SH-SY5Y (cell line): ENCODE measurements around the gene UBE2S.

Source experiments
- GATA2 ChIP-seq: IDR thresholded peaks from 2 replicates; pipeline ENCODE4 v1.6.1; 2011; ENCODE audit warnings: mild to moderate bottlenecking, low read depth, low read length
- GATA3 ChIP-seq: IDR thresholded peaks from 2 replicates; pipeline ENCODE4 v1.6.1; 2011; ENCODE audit warnings: low read depth, mild to moderate bottlenecking, low read length, moderate library complexity

The UBE2S gene

DNA sequence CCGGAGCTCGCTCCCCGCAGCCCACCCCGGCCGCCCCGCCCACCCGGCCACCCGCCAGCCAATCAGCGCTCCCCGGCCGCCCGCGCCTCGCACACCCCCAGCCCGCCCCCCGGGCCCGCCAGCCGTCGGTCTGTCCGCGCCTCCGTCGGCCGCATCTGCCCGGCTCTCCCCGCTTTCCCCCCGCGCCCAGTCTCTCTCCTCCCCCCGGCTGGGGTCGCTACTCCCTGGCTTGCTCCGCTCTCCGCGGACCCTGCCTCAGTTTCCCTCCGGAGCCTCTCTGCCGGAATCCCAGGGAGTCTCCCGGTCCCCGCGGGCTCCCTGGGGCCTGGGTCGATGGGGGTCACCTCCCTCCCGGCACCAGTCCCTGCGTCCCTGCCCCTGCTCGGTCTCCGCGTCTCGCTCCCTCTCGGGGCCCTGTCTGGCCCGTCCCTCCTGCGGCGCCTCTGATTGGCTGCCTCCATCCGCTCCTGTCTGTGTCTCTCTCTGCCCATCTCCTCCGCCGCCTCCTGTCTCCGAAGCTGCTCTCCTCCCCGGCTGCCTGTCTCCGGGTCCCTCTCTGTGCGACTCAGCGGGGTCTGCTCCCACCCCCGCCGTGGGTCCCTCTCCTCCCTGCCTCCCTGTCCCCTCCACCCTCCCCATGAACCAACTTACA, 37.8 kb downstream of the UBE2S start:
- TF ChIP-seq GATA2 = no peak
- no peak for TF ChIP-seq GATA3

DNA sequence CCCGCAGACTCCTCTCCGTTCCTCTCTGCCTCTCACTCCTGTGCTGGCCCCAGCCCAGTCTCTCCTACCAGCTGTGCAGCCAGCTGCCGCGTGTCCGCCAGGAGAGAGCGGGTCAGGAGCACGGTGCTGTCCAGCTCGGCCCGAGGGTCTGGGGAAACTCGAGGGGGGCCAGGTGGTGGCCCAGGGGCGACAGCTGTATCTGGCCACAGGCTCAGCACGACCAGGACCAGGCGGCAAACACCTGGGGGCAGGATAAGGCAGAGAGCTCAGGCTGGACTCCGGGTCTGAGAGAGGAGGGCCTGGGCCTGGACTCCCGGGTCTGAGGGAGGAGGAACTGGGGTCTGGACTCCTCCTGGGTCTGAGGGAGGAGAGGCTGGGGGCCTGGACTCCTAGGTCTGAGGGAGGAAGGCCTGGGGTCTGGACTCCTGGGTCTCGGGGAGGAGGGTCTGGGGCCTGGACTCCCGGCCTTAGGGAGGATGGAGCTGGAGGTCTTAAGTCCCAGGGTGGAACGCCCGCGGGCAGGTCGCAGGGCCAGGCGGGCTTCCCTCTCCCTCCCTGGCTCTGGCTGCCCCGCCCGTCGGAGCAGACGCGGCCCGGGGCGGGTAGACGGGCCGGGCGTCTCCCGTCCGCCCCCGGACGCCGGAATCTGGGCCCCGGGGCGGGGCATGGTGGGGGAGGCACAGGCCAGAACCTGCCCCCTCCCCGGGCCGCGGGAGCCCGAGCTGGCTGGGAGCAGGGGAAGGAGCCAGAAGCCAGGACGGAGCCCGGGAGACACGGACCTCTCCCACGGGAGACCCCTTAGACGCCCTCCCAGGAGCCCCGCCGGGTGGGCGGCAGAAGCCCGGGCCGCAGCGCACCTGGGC, 38.7 kb downstream of the UBE2S start:
- TF ChIP-seq GATA2 (no peak), GATA3 (no peak)

DNA sequence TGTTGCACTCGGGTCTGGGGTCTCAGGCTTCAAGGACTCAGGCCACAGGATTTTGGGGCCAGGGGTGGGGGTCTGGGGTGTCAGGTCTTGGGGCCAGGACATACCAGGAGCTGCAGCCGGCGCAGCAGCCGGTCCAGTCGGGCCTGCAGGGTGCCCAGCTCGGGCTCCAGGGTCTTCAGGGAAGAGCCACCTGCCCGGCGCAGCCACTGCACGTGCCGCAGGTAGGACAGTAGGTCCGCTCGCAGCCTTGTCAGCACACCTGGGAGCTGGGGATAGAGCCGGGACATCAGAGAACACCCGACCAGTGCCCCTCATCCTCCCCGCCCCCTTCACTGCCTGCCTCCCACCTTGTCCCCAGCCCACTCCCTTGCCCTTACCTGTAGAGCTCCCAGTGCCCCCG, 39.5 kb downstream of the UBE2S start:
- TF ChIP-seq GATA2 (no peak), GATA3 (no peak)

DNA sequence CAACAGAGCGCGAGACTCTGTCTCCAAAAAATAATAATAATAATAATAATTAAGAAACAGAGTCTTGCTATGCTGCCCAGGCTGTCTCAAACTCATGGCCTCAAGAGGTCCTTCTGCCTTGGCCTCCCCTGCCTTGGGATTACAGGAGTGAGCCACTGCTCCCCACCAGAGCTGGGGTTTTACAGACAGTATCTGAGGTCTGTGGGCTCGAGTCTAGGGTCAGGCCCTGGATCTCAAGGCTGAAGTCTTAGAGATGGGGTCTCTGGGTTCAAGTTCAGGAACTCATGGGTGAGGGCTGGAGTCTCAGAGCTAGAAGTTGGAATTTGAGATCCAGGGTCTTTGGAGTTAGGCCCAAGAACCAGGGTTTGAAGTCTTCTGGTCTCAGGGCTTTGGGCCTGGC, 40.8 kb downstream of the UBE2S start:
- TF ChIP-seq GATA3 (no peak), GATA2 (no peak)

DNA sequence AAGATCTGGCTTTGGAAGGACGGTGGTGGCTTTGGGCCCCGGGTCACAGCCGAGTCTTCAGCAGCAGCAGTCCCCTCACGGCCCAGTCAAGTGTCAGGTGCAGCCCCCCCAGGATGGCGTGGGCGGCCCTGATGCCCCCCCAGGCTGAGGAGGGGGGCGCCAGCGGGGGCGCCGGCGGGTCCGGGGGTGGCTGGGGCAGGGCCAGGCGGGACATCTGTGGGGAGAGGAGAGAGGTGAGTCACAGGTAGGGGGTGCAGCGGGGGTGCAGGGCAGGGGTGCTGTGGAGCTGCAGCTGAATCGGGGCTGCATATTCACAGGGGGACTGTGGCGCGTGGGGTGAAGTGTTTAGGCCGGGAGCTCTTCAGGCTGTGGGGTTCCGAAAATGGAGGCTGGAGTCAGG, 41.6 kb downstream of the UBE2S start:
- TF ChIP-seq GATA2 (no peak), GATA3 (no peak)

DNA sequence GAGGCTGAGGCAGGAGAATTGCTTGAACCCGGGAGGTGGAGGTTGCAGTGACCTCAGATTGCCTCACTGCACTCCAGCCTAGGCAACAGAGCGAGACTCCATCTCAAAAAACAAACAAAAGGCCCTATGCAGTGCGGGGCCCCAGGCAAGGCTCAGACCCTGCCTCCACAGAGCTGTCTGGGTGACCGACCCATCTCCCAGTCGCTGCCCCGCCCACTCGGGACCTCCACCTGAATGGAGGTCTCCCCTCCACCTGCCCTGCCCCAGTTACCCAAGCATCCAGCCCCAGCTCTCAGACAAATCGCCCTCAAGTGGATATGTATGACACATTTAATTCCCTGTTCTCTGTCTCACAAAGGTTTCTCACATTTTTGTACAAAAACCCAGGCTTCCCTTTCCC, 42.3 kb downstream of the UBE2S start:
- TF ChIP-seq GATA3 (no peak), GATA2 (no peak)

DNA sequence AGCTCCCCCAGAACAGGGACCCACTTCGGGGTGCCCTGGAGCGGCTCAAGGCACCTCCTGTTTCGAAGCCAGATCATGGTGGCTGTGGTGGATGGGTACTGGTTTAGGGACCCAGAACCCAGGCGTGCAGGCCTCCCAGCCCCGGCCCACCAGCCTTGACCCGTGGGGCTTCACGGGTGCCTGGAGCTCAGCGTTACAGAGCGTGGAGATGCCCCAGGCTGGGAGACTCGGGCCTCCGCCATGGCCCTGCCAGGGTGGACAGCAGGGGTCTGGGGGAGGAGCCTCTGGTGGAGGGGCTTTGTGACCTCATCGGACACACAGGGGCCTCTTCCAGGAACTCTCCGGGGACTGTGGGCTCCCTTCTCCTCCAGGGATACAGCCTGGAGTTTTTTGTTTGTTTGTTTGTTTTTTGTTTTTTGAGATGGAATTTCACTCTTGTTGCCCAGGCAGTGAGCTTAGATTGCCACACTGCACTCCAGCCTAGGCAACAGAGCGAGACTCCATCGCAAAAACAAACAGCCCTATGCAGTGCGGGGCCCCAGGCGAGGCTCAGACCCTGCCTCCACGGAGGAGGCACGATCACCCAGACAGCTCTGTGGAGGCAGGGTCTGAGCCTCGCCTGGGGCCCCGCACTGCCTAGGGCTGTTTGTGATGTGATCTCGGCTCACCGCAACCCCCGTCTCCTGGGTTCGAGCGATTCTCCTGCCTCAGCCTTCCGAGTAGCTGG, 44.4 kb downstream of the UBE2S start, which contains the start of gene GARIN5B:
GARIN5B (minus strand) TSS at position 271 of the 727 bp plus-strand sequence; CDS start at position 77, 194 bp downstream.
- TF ChIP-seq GATA2 (no peak), GATA3 (no peak)

DNA sequence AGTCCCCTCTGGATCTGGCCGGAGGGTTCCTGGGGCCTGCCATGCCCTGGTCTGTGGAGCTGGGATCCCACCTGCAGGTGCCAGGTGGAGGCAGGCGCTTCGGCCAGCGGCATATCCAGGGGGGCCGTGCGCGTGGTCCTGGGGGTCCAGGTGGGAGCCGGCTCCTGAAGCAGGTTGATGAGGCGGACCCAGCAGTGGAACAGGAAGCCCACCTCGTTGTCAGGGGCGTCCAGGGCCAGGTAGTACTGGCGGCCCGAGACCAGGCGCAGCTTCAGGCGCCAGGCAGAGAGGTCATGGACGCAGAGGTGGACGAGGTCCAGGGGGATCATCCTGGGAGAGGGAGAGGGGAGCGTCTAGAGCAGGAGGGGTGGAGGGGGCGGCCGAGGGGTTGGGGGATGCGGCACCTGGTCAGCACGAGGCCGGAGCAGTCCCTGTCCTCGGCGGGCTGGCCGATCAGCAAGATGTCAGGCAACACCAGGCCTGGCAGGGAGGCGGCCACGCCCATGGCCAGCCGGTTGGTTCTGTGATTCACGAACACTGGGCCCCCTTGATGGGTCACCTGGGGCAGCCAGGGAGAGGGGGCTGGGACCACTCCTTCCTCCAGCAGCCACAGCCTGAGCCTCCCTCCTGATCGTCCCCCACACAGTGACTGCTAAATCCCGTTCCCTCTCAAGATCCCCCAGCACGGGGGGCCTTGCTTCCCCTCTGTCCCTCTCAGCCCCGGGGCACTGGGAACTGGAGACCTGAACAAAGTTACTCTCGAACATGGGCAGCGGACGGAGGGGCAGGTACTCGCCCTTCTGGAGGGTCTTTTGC, 45.2 kb downstream of the UBE2S start:
- TF ChIP-seq GATA3 = no peak
- TF ChIP-seq GATA2 = no peak

DNA sequence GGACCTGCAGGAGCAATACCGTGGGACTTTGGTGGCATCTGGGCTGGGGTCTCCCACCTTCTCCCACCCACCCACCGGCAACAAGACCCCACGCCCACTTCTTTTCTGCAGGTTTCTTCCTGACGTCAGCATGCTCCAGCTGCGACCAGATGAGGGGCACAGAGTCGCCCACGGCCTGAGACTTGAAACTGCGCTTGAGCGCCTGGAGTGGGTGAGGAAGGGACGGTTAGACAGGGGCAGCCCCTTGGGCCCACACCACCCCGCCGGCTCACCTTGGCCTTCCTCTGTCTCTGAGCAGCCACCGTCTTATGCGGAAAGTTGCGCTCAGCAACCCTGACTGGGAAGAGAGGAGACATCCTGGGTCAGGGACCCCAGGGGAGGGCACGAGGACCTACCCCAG, 46.7 kb downstream of the UBE2S start:
- TF ChIP-seq GATA3 (no peak), GATA2 (no peak)

DNA sequence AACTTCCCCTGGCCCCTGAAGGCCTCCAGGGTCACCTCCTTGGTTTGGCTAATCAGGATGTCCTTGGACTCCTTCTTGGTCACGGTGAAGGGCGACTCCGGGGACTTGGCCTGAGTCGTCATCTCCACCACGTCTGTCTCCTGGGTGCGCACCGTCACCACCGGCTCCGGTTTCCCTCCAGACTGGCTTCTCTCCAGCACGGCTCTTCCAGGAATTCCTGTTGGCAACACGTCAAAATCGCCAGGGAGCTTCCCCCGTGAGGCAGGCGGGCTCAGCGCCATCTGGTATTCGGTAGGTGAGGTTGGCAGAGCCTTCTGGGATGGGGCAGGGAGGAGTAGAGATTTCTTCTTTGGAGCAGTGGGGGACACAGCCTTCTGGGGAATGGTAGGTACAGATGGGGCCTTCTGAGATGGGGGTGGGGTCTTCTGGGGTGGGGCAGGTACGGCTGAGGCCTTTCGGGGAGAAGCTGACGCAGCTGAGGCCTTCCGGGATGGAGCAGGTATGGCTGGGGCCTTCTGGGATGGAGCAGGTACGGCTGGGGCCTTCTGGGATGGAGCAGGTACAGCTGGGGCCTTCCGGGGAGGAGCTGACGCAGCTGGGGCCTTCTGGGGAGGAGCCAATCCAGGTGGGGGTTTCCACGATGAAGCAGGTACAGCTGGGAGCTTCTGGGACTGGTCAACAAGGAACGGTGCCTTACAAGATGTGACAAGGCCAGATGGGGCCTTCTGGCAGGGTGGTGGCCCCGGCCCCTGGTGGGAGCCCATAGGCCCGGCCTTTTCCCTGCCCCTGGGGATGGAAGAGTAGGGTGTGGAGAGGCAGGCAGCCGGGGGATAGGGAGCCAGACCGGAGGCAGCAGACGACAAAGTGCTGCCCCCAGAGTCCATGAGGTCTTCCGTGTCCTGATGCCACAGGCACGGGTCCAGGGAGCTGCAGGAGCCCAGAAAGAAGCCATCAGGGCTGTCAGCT, 48.4 kb downstream of the UBE2S start:
- TF ChIP-seq GATA2 (no peak), GATA3 (no peak)

DNA sequence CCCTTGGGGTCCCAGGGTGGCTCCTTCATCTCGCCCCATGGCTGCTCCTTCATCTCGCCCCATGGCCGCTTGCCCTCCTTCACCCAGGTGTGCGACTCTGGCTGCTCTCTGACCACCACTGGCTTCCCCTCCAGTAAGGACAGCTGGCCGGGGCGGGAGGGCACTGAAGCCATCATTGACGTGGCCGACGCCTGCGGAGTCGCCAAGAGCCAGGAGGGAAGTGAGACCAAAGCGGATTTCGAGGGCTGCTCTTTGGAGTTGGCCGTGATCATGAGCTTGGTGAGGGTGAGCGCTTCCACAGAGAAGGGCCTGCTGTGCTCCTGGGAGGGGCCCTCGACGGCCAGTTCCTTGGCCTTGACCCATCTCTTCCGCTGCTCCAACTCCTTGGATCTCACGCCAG, 49.1 kb downstream of the UBE2S start:
- no peak for TF ChIP-seq GATA3
- no peak for TF ChIP-seq GATA2

DNA sequence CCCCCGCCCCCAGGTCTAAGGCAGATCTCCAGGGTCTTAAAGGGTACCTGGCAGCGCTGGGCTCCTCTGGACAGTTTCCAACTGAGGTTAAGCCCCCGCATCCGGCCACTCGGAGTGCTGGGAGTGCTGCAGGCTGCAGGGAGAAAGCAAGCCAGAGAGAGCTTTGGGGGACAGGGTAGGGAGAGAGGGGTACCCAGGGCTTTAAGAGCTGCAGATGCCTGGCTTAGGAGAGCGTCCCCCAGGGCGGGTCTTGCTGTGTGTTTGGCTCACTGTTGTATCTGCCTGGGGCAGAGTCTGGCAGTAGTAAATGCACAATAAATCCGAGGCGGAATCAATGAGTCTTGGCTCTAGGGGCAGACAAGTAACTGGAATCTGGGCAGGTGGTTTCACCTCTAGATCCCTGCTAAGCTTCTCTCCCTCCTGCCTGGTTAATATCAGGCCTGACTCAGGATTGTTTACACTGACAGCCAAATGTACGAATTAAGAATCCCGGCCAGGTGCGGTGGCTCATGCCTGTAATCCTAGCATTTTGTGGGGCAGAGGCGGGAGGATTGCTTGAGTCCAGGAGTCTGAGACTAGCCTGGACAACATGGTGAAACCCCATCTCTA, 52.3 kb downstream of the UBE2S start:
- TF ChIP-seq GATA3 (no peak), GATA2 (no peak)
